ENCODE results near the gene SLC5A6. TPM values are rescaled to one million over a fixed set of nuclear protein-coding genes. Genes with fewer than 3 reads are reported as not detected.

Gene SLC5A6
- total and polyA plus RNA-seq, 7 donors = 16.8 to 64.2 (median 23.3) TPM

DNA sequence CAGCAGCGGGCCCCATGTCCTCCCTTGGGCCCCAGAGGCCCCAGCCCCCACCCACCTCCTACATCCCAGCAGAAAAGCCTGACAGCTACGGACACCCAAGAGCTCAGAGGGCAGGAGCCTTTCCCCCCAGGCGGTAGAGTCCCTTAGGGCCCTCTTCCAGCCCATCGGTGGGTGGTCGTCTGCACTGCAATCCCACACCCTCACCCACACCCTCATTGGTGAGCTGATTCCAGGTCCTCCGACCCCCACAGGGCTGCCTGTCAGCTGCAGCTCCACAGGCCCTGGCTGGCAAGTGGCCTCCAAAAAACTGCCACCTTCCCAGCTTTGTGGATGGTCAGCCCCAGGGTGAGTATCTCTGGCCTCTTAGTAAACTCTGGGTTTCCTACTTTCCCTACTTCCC lies 52.8 kb downstream of the SLC5A6 start:
- intact Hi-C loops (cut with DNase I) = no loop called here
- no peak for DNase-seq
- Histone ChIP-seq H3K4me1 (no peaks in the 10 kb centered on the region), H3K4me3 (no peak overlapping the region), H3K9me3 (no peaks in the 10 kb centered on the region), H3K27me3 (ENCODE audit: insufficient read depth in 3 of 3, low read length in 2 of 3) (no peaks in the 10 kb centered on the region), H3K36me3 (ENCODE audit: insufficient read depth in 1 of 2, low read depth in 1 of 2) (no peaks in the 10 kb centered on the region), H3K27ac (no peak overlapping the region)
- ATAC-seq = no peak
- no peak for TF ChIP-seq CTCF (IDR thresholded peaks at IDR 0.05)
- 71 to 77% (median 76%) methylated on average over 6 of the region's 6 CpGs for WGBS, 3 donors

GRCh38 chr2:27158468-27158867 lies 53.6 kb downstream of the SLC5A6 start:
- no peak overlapping the region for H3K4me3 ChIP-seq
- H3K27ac ChIP-seq = no peak overlapping the region
- WGBS, 3 donors = 69 to 74% (median 74%) methylated on average over 6 of the region's 6 CpGs
- DNase-seq (no peak), ATAC-seq (no peak)
- no peak for TF ChIP-seq CTCF (IDR thresholded peaks at IDR 0.05)
- H3K4me1 ChIP-seq = no peaks in the 10 kb centered on the region
- H3K27me3 ChIP-seq (ENCODE audit: insufficient read depth in 3 of 3, low read length in 2 of 3) = no peaks in the 10 kb centered on the region
- intact Hi-C loops (cut with DNase I) = no loop called here
- H3K9me3 ChIP-seq = no peaks in the 10 kb centered on the region
- H3K36me3 ChIP-seq (ENCODE audit: insufficient read depth in 1 of 2, low read depth in 1 of 2) = no peaks in the 10 kb centered on the region

GRCh38 chr2:27155069-27155520 lies 57.0 kb downstream of the SLC5A6 start:
- peak in 1 of 4 donors; percentile 13 for ATAC-seq
- DNase-seq = no peak
- WGBS, 3 donors = 81 to 85% (median 82%) methylated on average over 9 of the region's 9 CpGs
- TF ChIP-seq CTCF (IDR thresholded peaks at IDR 0.05) = no peak
- Histone ChIP-seq H3K27ac (no peak overlapping the region), H3K4me3 (no peak overlapping the region), H3K9me3 (no peaks in the 10 kb centered on the region), H3K27me3 (ENCODE audit: insufficient read depth in 3 of 3, low read length in 2 of 3) (no peaks in the 10 kb centered on the region), H3K4me1 (no peaks in the 10 kb centered on the region), H3K36me3 (ENCODE audit: insufficient read depth in 1 of 2, low read depth in 1 of 2) (no peaks in the 10 kb centered on the region)
- intact Hi-C loops (cut with DNase I) = no loop called here

GRCh38 chr2:27154488-27154887 lies 57.6 kb downstream of the SLC5A6 start:
- ATAC-seq = no peak
- no peak for TF ChIP-seq CTCF (IDR thresholded peaks at IDR 0.05)
- H3K36me3 ChIP-seq (ENCODE audit: insufficient read depth in 1 of 2, low read depth in 1 of 2) = no peaks in the 10 kb centered on the region
- H3K27ac ChIP-seq = no peak overlapping the region
- 37 to 49% (median 41%) methylated on average over 6 of the region's 6 CpGs for WGBS, 3 donors
- intact Hi-C loops (cut with DNase I) = no loop called here
- no peaks in the 10 kb centered on the region for H3K9me3 ChIP-seq
- no peaks in the 10 kb centered on the region for H3K27me3 ChIP-seq (ENCODE audit: insufficient read depth in 3 of 3, low read length in 2 of 3)
- no peaks in the 10 kb centered on the region for H3K4me1 ChIP-seq
- no peak for DNase-seq
- no peak overlapping the region for H3K4me3 ChIP-seq

GRCh38 chr2:27152796-27153464 lies 59.1 kb downstream of the SLC5A6 start:
- DNase-seq (no peak), ATAC-seq (no peak)
- H3K27ac ChIP-seq = no peak overlapping the region
- H3K9me3 ChIP-seq = no peaks in the 10 kb centered on the region
- no peaks in the 10 kb centered on the region for H3K36me3 ChIP-seq (ENCODE audit: insufficient read depth in 1 of 2, low read depth in 1 of 2)
- intact Hi-C loops (cut with DNase I) = no loop called here
- no peaks in the 10 kb centered on the region for H3K27me3 ChIP-seq (ENCODE audit: insufficient read depth in 3 of 3, low read length in 2 of 3)
- no peak for TF ChIP-seq CTCF (IDR thresholded peaks at IDR 0.05)
- 75 to 85% (median 79%) methylated on average over 2 of the region's 2 CpGs for WGBS, 3 donors
- no peak overlapping the region for H3K4me3 ChIP-seq
- H3K4me1 ChIP-seq = no peaks in the 10 kb centered on the region
